Measurements from ENCODE around the gene CATSPER1. TPM values are rescaled to one million over a fixed set of nuclear protein-coding genes. Genes with fewer than 3 reads are reported as not detected.
A peak's percentile ranks its signal among the peaks of the same experiment; 100 is the strongest.

The CATSPER1 gene
- total RNA-seq, 1 donor from 2014 or later: not detected

- H3K27ac Mint-ChIP-seq (ENCODE audit: unreplicated experiment): no peak overlapping the region
- H3K27me3 Mint-ChIP-seq (ENCODE audit: unreplicated experiment): peaks cover 12% of the 10 kb centered on the region
- TF ChIP-seq, protein P1, sequence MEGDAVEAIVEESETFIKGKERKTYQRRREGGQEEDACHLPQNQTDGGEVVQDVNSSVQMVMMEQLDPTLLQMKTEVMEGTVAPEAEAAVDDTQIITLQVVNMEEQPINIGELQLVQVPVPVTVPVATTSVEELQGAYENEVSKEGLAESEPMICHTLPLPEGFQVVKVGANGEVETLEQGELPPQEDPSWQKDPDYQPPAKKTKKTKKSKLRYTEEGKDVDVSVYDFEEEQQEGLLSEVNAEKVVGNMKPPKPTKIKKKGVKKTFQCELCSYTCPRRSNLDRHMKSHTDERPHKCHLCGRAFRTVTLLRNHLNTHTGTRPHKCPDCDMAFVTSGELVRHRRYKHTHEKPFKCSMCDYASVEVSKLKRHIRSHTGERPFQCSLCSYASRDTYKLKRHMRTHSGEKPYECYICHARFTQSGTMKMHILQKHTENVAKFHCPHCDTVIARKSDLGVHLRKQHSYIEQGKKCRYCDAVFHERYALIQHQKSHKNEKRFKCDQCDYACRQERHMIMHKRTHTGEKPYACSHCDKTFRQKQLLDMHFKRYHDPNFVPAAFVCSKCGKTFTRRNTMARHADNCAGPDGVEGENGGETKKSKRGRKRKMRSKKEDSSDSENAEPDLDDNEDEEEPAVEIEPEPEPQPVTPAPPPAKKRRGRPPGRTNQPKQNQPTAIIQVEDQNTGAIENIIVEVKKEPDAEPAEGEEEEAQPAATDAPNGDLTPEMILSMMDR (IDR thresholded peaks at IDR 0.05; ENCODE audit: unreplicated experiment): no peak
- peak overlapping the region; percentile 43 for H3K4me3 Mint-ChIP-seq (ENCODE audit: unreplicated experiment)
- no peak for DNase-seq (ENCODE audit: low spot score)
- no peaks in the 10 kb centered on the region for H3K9me3 Mint-ChIP-seq (ENCODE audit: unreplicated experiment)
- peaks cover 7% of the 10 kb centered on the region for H3K36me3 Mint-ChIP-seq (ENCODE audit: low read depth, unreplicated experiment)
- H3K4me1 Mint-ChIP-seq (ENCODE audit: unreplicated experiment): peaks cover 2% of the 10 kb centered on the region
Measured at GRCh38 chr11:66044757-66045156, 18.5 kb upstream of the CATSPER1 start.

DNA sequence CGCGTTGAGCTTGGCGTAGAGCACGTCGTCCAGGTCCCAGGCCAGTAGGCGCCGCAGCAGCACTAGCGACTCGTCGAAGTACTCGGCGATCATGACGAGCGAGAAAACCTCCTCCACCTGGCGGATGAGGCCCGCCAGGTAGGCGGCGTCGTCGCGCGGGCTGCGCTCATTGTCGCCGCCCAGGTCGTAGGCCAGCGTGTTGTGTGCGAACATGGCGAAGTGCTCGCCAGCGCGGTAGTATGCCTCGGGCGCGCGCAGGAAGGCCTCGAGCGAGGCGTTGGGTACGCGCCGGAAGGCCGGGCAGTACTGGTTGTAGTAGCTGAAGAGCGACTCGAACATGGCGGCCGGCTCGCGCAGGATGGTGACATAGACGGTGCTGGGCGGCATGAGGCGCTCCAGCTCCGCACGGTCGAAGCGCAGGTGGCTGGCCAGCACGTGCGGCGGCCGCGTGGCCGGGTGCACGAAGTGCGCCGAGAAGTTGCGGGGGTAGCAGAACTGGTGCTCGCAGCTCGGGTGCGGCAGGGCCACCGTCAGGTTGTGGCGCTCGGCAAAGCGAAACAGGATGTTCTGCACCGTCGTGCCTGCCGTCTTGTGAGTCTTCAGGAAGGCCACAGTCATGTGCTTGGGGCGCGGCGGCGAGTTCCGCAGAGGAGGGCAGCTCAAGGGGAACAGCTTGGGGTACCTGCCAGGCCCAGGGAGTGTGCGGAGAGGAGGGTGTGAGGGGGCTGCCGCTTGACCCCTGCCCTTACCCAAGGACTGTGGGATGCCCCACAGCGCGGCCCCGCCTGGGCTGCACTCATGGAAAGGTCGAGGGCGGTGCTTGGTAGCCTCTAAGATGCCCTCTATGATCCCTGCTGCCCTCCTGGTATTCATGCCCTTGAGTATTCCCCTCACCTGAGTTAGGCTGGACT is 17.0 kb upstream of the CATSPER1 start:
- H3K4me3 Mint-ChIP-seq (ENCODE audit: unreplicated experiment): no peak overlapping the region
- H3K27ac Mint-ChIP-seq (ENCODE audit: unreplicated experiment): no peak overlapping the region
- DNase-seq (ENCODE audit: low spot score): no peak
- TF ChIP-seq, protein P1 (IDR thresholded peaks at IDR 0.05; ENCODE audit: unreplicated experiment): no peak
- H3K9me3 Mint-ChIP-seq (ENCODE audit: unreplicated experiment): no peaks in the 10 kb centered on the region
- H3K4me1 Mint-ChIP-seq (ENCODE audit: unreplicated experiment): no peaks in the 10 kb centered on the region
- peaks cover 7% of the 10 kb centered on the region for H3K36me3 Mint-ChIP-seq (ENCODE audit: low read depth, unreplicated experiment)
- H3K27me3 Mint-ChIP-seq (ENCODE audit: unreplicated experiment): peaks cover 16% of the 10 kb centered on the region

DNA sequence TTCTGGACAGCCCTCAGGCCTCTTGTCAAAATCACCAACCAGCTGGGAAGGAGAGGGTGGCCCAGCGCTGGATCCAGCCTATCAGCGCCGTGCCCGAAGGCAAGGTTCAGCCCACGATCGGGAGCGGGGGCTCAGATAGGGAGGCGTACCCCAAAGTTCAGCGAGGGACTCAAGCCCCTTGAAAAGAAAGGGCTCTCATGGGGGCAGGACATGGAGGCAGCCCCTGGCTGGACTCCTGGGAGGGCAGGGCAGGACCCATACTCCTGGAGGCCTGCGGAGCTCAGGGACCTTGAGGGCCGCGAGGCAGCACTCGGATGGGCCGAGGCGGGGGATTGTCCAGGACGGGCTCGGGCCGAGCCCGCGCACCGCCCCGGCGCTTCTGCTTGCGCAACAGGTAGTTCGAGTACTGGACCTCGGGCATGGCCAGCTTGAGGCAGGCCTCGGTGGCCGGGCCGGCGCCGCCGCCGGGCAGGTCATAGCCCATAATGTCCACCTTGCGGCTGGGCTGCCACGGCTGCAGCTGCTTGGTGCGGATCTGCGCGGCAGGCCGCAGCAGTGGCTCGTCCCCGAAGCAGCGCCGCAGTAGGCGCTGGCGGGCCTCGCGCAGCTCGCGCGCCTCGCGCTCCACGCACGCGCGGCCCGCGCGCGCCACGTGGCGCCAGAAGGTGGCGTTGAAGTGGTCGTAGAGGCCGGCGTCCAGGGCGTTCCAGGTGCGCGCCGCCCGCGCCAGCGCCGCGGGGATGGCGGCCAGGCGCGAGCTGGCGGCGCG is 16.1 kb upstream of the CATSPER1 start:
- peaks cover 7% of the 10 kb centered on the region for H3K36me3 Mint-ChIP-seq (ENCODE audit: low read depth, unreplicated experiment)
- peaks cover 14% of the 10 kb centered on the region for H3K27me3 Mint-ChIP-seq (ENCODE audit: unreplicated experiment)
- H3K27ac Mint-ChIP-seq (ENCODE audit: unreplicated experiment): no peak overlapping the region
- H3K4me1 Mint-ChIP-seq (ENCODE audit: unreplicated experiment): no peaks in the 10 kb centered on the region
- TF ChIP-seq, protein P1 (IDR thresholded peaks at IDR 0.05; ENCODE audit: unreplicated experiment): no peak
- H3K9me3 Mint-ChIP-seq (ENCODE audit: unreplicated experiment): no peaks in the 10 kb centered on the region
- DNase-seq (ENCODE audit: low spot score): no peak
- H3K4me3 Mint-ChIP-seq (ENCODE audit: unreplicated experiment): no peak overlapping the region

GRCh38 chr11:66039765-66040164 is 13.5 kb upstream of the CATSPER1 start:
- Mint-ChIP-seq H3K27me3 (ENCODE audit: unreplicated experiment) (peaks cover 15% of the 10 kb centered on the region), H3K4me3 (ENCODE audit: unreplicated experiment) (no peak overlapping the region), H3K27ac (ENCODE audit: unreplicated experiment) (no peak overlapping the region), H3K9me3 (ENCODE audit: unreplicated experiment) (no peaks in the 10 kb centered on the region), H3K4me1 (ENCODE audit: unreplicated experiment) (no peaks in the 10 kb centered on the region), H3K36me3 (ENCODE audit: low read depth, unreplicated experiment) (peaks cover 7% of the 10 kb centered on the region)
- no peak for DNase-seq (ENCODE audit: low spot score)
- TF ChIP-seq, protein P1 (IDR thresholded peaks at IDR 0.05; ENCODE audit: unreplicated experiment): no peak
